NCI-H82 (cell line): ENCODE data around the gene CNOT2.

ENCODE experiments used
- DNase-seq: peaks from one replicate; lab custom pipeline; 2025; lab: John Stamatoyannopoulos, UW

CNOT2 gene, protein sequence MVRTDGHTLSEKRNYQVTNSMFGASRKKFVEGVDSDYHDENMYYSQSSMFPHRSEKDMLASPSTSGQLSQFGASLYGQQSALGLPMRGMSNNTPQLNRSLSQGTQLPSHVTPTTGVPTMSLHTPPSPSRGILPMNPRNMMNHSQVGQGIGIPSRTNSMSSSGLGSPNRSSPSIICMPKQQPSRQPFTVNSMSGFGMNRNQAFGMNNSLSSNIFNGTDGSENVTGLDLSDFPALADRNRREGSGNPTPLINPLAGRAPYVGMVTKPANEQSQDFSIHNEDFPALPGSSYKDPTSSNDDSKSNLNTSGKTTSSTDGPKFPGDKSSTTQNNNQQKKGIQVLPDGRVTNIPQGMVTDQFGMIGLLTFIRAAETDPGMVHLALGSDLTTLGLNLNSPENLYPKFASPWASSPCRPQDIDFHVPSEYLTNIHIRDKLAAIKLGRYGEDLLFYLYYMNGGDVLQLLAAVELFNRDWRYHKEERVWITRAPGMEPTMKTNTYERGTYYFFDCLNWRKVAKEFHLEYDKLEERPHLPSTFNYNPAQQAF

DNA sequence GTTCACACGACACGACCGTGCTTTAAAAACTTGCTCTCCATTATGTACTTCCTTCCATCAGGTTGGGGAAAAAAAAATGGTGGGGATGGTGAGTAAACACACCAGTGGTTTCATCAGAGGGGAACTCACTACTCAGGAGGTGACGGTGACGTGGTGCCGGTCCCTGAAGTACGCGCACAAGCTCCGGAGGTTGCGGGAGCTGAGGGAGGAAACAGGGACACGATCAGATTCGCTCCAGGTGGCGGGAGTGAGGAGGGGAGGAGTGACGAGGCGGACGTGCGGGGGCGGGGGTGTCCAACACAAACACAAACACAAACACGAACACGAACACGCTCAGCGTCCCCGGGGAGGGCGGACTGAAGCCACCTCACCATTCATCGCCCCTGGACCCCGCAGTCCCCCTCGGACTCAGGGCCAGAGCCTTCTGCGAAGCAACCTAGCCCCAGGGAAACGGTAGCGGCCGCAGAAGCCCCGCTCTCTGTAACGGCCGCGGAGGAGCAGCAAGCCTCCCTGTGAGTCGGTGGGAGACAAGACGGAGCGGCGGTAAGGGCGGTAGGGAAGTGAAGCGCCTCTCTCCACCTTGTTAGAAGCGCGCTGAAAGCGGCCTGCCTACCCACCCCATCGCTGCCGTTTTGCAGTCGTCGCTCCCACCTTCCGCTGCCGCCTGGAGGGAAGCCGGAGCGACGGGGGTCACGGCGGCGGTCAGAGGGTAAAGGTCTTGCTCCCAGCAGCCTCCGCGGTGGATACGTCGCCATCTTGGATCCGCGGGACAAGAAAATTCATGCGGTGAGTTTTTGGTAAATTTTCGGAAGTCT is at the start of gene CNOT2:
Gene CNOT2 (plus strand): TSS at position 739 of the 815 bp plus-strand sequence. CDS start 34,794 bp downstream, outside the sequence.
- peak; percentile 90 for DNase-seq

DNA sequence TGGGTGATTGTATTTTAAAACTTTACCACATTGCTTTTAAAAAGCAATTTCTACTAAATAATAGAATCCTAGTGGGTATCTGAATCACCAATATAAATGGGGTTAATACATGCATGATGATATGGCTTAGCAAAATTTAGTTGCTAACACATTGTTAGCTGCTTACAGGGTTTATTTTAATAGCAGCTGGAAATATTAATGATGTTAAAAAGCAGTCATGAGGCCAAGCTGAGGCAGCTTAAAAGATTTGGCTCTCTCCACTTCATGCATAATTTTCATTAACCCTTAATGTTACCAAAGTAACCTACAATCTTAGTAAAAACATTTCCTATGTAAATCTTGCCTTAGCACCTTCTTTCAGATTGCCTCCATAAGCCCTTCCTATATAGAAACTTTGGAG is 49.2 kb upstream of the CNOT2 start:
- DNase-seq = peak; percentile 7

DNA sequence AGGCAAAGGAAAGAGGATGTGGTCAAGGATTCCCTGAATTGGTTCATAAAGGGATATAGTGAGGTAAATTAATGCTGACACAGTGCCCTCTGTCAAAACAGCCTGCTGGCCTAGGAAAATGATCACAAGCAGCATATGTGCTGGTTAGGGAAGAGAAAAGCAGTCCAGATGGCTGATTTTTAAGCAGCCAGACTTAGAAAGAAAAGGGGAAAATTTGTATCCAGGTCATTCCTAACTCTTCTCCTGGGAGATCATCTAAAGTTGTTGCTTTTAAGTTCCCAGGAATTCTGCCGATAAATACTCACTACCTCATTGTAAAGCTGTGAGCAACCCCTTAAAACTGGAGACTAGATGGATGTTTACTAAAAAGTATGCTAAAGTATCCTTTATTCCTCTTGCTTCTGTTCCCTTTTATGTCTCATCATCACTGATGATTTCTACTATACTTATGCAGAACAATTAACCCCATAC is 46.4 kb upstream of the CNOT2 start:
- DNase-seq = peak; percentile 89

DNA sequence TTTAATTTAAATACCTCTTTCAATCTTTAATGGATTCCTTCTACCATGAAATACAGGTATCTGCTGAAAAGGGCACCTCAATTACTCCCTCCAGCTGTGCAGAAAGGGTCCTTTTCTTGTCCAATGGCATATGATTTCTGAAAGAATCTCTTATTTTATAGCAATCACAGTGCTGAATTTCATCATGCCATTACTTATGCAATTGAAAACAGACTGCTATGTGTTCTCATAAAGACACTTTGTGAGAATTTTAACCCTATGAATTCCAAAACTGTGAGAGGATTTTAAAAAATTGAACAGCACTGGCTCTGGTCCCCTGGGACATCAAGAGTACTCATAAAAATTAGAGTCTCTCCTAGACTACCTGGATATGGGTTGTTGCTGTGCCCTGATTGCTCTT is 45.9 kb upstream of the CNOT2 start:
- peak; percentile 47 for DNase-seq

DNA sequence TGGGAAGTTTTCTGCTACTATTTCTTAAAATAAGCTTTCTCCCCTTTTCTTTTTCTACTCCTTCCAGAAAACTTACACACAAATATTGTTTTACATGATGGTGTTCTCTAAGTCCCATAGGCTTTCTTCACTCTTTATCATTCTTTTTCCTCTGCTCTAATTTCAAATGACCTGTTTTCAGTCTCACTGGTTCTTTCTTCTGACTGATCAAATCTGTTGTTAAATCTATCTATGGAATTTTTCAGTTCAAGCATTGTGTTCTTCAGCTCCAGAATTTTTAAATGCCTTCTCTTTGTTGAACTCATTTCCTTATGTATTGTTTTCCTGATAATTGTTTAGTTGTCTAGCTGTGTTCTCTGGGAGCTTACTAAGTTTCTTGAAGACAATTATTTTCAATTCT is 29.5 kb upstream of the CNOT2 start:
- no peak for DNase-seq

DNA sequence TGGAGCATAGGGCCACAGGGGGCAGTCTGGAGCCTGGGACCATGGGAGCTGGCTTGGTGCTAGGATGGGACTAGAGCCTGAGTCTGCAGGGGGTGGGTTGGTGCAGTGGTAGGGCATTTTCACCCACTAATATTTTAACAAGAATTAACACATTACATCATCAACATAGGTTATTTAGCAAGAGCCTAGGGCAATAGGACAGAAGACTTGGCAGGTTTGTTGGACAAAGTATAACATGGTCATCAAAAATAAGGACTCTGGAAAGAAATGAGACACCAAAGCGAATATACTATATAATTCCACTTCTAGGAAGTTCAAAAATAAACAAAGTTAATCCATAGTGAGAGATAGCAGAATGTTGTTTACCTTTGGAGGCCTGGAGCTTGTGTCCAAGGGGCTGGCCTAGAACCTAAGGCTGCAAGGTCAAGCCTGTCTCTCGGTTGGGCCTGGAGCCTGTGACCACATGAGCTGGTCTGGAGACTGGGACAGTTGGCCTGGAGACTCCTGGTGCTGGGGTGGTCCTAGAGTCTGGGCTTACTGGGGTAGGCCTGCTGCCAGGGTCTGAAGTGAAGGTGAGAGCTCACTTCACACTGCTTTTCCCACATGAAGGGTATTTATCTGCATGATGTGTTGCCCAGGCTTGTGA is 28.1 kb upstream of the CNOT2 start:
- DNase-seq = no peak

DNA sequence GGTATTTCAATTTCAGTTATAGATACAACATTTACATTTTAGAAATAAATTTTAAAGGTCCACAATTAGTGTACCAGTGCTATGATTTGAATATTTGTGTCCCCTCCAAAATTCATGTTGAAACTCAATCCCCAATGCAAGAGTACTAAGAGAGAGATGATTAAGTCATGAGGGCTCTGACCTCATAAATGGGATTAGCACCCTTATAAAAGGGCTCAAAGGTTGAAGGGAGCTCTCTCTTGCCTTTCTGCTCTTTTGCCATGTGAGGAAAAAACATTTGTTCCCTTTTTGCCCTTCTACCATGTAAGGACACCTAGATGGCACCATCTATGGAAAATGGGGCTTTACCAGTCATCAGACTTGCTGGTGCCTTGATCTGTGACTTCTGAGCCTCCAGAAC is 25.8 kb upstream of the CNOT2 start:
- peak; percentile 66 for DNase-seq

DNA sequence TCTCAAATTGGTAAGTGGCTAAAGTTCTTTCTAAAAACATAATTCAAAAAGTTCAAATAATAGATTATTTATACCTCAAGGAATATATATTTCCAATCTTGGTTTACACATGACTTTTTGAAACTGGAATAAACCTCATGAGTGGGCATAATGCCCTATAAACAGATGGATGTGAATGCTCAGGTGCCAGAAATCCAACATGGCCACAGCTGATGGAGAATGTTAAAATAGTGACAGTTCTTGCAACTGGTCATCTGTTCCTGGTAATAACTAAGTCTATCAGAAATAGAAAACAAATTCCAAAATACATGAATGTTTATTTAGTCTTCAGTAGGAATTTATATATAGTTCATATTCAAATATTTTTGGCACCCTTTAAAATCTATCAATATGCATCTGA is 21.6 kb upstream of the CNOT2 start:
- no peak for DNase-seq

DNA sequence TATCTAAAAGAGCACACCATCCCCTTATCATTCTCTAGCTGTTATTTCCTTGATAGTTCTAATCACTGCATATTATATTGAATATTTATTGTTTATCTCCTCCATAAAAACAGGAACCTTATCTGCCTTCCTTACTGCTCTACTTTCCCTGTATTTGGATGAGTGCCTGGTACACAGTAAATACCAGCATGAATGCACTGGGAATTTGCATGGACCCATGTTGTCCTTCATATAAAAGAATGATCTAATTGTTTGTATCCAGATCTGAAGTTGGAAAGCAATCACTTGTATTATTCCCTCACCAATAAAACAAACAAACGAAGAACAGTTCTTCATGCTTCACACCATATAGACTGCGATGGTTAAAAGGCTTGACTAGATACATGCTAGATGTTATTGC is 15.3 kb upstream of the CNOT2 start:
- no peak for DNase-seq

DNA sequence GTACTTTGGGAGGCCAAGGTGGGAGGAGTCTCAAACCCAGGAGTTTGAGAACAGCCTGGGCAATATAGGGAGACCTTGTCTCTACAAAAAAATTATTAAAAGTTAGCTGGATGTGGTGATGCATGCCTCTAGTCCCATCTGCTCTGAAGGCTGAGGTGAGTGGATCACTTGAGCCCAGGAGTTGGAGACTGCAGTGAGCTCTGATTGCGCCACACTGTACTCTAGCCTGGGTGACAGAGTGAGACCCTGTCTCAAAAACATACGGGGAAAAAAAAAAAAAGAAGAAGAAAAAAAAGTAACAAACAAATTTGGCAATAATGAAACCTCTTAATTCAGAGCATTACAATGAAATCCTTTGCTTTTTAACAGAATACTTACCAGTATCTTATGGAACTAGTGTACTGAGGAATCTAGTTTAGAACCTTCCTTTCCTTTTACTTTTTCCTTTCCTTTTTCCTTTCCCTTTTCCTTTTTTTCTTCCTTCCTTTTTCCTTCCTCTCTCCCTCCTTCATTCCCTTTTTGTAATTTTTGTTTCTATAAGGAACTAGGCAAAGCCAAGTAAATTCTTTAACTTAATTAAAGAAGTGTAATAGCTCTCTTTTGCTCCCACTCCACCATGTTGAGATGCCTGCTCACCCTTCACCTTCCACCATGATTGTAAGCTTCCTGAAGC is 12.2 kb upstream of the CNOT2 start:
- DNase-seq = no peak

DNA sequence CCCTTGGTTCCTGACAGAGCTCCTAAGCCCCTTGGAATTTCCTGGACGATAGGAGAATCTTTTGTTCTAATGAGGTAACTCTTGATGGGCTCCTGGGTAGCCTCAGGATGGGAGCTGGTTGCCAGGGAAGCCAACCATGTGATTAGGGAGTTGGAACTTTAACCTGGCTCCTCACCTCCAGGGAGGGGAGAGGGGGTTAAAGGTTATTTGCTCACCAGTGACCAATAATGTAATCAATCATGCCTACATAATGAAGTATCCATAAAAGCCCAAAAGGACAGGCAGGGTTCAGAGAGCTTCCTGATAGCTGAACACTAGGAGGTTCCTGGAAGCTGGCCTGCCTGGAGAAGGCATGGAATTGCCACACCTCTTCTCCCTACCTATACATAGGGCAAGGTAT is 6.2 kb upstream of the CNOT2 start:
- no peak for DNase-seq

DNA sequence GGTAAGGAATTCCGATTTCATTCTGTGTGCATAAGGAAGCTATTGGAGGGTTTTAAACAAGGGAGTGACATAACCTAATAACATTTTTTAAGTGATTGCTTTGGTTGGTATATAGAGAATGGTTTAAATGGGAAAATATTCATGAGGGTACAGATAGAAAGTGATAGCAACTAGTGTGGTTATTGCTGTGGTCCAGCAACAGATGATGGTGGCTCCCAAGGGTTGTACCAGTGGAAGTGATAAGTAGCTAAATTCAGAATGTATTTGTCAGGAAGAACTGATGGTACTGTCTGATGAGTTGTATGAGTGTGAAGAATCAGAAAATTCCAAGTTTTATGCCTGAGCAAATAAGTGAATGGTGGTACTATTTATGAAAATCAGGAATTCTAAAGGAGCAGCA is 2.6 kb upstream of the CNOT2 start:
- no peak for DNase-seq

DNA sequence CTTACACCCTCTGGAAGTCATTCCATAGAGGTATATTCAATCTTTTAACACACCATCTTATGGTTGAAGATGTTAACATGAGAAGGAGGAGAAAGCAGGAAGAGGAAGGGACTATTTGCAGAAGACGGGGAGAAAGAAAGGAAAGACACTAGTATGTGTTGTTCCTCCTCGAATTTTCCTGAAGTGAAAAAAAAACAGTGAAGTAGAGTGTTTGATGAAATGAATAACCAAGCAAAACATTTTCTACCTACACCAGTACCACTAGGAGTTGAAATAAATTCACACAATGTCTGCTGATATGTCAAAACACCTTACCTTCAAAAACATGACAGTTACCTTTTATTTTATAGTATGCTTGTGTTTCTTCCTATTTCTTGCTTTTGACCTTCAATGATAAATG is 1.4 kb upstream of the CNOT2 start:
- no peak for DNase-seq

DNA sequence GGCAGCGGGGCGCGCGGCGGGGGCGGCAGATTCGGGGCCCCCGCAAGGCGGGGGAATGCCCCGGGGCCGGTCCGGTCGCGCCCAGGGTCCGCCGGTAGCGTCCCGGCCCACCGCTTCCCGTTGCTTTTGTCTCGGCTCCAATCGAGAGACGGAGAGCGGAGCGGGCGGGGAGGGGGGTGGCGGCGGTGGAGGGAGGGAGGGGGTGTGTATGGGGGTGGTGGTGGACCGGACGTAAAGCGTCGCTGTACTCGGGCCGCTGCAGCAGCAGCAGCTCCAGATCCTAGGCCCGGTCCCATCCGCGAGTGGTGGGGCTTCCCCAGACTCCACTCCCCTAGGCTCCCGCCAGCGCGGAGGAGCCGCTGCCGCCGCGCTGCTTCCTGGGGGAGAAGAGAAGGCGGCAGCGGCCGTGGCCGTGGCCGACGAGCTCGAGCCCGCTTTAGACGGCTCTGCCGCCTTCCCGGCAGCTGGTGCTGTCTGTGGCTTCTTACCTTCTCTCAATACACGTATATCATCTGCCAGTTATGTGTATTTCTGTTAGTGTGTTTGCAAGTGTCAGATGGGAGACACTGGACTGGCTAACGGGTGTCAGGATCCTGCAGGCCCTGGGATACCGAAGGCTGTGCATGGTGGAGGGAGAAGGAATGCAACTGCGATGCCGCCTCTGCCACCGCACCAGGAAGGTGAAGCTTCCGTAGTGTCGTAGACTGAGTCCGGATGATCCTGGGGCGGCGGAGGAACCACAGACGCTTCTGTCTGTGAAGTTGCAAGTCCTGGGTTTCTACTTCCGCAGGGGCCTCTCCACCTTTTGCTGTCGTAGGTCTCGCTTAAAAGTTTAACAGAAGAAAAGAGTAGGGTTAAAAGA is 508 bp downstream of the CNOT2 start:
- peak; percentile 75 for DNase-seq

DNA sequence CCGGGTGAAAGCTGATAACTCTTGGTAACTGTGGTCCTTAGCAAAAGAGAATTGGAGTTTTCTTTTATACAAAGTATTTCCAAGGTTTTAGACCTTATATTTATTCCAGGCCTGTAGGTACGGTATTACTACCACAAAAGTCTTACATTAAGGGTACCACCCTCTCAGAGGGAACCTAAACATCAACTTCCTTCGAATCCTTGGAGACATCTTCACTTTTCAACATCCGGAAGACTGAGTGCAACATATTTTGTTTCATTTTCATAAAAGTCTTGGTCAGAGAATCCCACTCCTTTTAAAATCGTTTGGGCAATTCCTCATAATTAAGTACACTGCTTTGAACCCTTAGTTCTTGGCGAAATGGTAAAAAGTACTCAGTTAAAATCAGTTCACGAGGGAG is 1.2 kb downstream of the CNOT2 start:
- DNase-seq = no peak

DNA sequence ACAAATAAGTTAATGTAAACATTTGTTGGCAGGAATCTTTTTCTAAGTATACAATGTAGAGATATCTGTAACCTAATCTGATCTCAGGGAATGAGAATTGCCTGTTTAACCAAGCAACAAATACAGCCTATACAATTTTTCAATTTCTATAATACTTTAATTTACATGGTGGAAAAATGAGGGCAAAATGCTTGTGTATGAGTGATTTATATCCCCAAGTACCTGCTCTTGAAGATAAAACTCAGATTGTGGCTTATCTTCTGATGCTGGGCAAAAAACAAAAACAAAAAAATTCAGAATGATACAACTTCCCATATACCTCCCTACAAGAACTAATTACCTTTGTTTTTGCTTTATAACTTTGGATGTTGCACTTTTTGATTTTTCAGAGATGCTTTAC is 2.2 kb downstream of the CNOT2 start:
- DNase-seq = no peak

DNA sequence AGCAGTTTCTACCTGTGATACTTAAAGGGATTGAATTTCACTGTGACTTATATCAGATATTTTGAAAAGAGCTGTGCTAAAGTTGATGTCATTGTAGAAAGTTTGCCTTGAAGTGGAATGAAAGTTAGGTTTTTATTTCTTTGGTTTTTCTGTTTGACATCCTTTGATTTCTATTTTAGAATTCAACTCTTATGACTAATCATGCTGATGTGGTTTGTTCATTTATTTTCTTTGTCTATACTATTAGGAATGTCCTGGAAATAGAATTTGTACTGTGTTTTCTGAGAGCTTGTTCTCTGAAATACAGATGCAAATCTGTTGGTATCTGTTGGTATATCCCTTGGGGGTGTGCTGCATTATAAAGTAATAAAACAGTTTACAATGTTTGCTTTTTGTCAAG is 3.3 kb downstream of the CNOT2 start:
- no peak for DNase-seq

DNA sequence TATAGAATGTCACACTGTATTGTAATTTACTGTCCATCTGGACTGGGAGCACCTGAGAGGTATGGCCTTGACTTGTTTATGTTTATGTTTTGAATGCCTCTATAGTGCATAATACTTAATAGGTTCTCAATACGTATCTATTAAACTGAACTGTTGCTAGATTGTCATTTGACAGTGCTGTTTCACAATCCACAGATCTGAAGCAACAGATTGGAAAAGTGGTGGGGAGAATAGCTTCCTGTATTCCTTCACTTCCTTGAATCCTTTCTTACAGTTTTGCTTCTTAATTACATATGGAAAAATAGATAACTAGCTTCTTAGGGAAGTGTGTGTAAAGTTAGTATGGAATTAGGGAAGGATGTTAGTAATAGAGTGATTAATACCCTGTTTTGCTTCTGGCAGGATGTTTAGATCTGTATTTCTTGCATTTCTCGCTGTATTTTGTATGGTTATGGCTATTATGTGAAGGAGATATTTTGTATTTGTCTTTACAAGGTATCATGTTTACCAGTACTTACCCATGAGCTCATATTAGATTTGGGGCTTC is 4.5 kb downstream of the CNOT2 start:
- DNase-seq = no peak

DNA sequence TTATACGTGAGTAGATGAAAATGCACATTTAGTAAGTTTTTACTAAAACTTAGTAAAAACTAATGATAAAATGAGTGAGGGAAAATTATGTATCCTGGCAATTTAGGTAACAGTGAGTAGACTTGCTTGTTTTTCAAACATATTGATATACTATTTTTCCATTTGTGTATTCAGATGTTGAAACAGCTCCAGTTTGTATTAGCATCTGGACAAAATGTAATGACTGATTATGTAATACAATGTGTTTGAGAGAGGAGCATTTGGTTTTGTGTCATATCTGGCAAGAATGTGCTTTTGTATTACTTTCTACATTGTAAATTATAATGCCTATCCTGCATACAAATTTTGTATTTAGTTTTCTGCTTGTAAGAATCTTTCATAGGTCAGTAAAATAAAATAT is 5.6 kb downstream of the CNOT2 start:
- no peak for DNase-seq

DNA sequence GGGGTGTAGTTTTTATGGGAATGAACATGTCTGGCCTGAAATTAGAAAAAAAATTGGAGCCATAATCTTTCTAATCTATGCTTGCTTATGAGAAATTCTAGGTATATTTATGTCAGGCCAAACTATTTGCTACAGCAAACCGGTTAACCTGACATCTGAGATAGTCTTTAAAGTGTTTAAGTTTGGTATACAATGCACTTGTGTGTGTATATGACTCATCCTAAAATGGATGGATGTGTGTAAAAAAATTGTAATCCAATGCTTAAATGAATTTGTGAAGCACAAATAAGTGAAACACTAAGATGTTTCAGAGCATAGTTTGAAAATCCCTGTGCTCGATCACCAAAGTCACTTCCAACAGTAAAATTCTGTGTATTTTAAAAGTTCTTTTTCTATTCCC is 6.7 kb downstream of the CNOT2 start:
- DNase-seq = no peak

DNA sequence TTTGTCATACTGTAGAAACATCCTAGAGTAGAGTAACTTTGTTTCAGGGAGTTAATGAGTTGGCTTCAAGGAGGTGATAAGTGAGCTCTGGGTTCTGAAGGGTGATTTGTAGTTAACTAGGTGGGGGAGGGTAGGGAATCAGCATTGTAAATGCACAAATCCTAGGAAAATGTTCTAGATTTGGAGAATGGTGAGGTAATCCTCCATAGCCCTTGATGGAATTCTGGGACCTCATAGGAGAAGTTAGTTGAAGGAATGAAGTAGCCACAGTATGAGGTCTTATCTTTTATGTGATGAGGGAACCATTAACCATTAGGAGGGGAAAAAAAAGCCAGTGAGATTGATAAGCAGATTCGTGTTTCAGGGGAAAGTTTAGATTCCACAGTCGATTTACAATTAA is 8.0 kb downstream of the CNOT2 start:
- DNase-seq = no peak
